SHP77 treated with DMSO at 0.1 percent for 48 hours (cell line): ENCODE measurements around the gene SYNGR1.
"Not testable (repeated sequence)": the region's sequence is repeated elsewhere in the genome, so short reads cannot be mapped to it uniquely, and the experiment has no call there.

Experiments
- DNase-seq: peaks from one replicate; lab custom pipeline; 2025; lab: John Stamatoyannopoulos, UW

SYNGR1 gene

GRCh38 chr22:39409516-39410029, 59.8 kb downstream of the SYNGR1 start:
- no peak for DNase-seq

GRCh38 chr22:39410264-39410663, 60.5 kb downstream of the SYNGR1 start:
- DNase-seq, result no peak

GRCh38 chr22:39411828-39412365, 62.1 kb downstream of the SYNGR1 start:
- DNase-seq, result not testable (repeated sequence)

GRCh38 chr22:39413204-39413603, 63.4 kb downstream of the SYNGR1 start:
- DNase-seq, result not testable (repeated sequence)

- DNase-seq, result no peak
Observed at GRCh38 chr22:39414377-39414776, 64.6 kb downstream of the SYNGR1 start.

GRCh38 chr22:39414886-39415285, 65.1 kb downstream of the SYNGR1 start:
- DNase-seq, result no peak

- no peak for DNase-seq
Observed at GRCh38 chr22:39415506-39415905, 65.7 kb downstream of the SYNGR1 start.

GRCh38 chr22:39416319-39416718, 66.5 kb downstream of the SYNGR1 start:
- no peak for DNase-seq

GRCh38 chr22:39417641-39418040, 67.8 kb downstream of the SYNGR1 start:
- DNase-seq, result no peak

- DNase-seq, result no peak
Observed at GRCh38 chr22:39418696-39419095, 68.9 kb downstream of the SYNGR1 start.

GRCh38 chr22:39419096-39419495, 69.3 kb downstream of the SYNGR1 start:
- DNase-seq, result no peak

GRCh38 chr22:39419911-39420310, 70.1 kb downstream of the SYNGR1 start:
- DNase-seq, result no peak

- no peak for DNase-seq
Observed at GRCh38 chr22:39421691-39422090, 71.9 kb downstream of the SYNGR1 start.

GRCh38 chr22:39422101-39422500, 72.3 kb downstream of the SYNGR1 start:
- DNase-seq, result no peak

- DNase-seq, result no peak
Observed at GRCh38 chr22:39422721-39423120, 72.9 kb downstream of the SYNGR1 start.

GRCh38 chr22:39423976-39424375, 74.2 kb downstream of the SYNGR1 start:
- DNase-seq, result no peak

- DNase-seq, result no peak
Observed at GRCh38 chr22:39426380-39427043, 76.7 kb downstream of the SYNGR1 start.

- DNase-seq, result no peak
Observed at GRCh38 chr22:39427751-39428596, 78.2 kb downstream of the SYNGR1 start.

GRCh38 chr22:39428597-39429071, 78.8 kb downstream of the SYNGR1 start:
- DNase-seq, result no peak

- DNase-seq, result no peak
Observed at GRCh38 chr22:39429186-39429585, 79.4 kb downstream of the SYNGR1 start.

- no peak for DNase-seq
Observed at GRCh38 chr22:39429916-39430575, 80.3 kb downstream of the SYNGR1 start.

- DNase-seq, result no peak
Observed at GRCh38 chr22:39430576-39431150, 80.9 kb downstream of the SYNGR1 start.
